ENCODE measurements around the gene ARHGAP28.

ARHGAP28 gene

GRCh38 chr18:6942742-6943141, 213.2 kb downstream of the ARHGAP28 start:
- no peak for DNase-seq (ENCODE audit: low spot score)
- TF ChIP-seq, protein P1, sequence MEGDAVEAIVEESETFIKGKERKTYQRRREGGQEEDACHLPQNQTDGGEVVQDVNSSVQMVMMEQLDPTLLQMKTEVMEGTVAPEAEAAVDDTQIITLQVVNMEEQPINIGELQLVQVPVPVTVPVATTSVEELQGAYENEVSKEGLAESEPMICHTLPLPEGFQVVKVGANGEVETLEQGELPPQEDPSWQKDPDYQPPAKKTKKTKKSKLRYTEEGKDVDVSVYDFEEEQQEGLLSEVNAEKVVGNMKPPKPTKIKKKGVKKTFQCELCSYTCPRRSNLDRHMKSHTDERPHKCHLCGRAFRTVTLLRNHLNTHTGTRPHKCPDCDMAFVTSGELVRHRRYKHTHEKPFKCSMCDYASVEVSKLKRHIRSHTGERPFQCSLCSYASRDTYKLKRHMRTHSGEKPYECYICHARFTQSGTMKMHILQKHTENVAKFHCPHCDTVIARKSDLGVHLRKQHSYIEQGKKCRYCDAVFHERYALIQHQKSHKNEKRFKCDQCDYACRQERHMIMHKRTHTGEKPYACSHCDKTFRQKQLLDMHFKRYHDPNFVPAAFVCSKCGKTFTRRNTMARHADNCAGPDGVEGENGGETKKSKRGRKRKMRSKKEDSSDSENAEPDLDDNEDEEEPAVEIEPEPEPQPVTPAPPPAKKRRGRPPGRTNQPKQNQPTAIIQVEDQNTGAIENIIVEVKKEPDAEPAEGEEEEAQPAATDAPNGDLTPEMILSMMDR (IDR thresholded peaks at IDR 0.05; ENCODE audit: extremely low read depth, missing control alignments) = no peak

DNA sequence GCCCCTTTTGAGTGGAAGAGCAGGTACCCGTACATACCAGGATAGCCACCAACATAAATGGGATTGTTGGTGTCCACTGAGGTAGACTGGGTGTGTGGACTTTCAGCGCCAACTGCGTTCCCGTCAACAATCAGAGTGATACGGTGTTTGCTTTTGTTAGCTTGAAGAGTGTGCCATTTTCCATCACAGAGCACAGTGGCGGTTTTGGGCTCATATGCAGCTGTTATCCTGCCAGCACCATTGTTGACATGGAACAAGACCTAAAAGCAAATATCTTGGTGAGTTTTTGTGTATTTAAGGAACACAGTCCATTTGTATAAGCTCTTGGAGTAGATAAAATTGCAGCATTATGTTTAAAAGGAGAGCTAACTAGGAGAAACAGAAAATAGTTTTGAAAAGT, 213.6 kb downstream of the ARHGAP28 start:
- no peak for DNase-seq (ENCODE audit: low spot score)
- TF ChIP-seq, protein P1 (IDR thresholded peaks at IDR 0.05; ENCODE audit: extremely low read depth, missing control alignments) = no peak

GRCh38 chr18:6947338-6948030, 218.0 kb downstream of the ARHGAP28 start:
- DNase-seq (ENCODE audit: low spot score) = no peak
- TF ChIP-seq, protein P1 (IDR thresholded peaks at IDR 0.05; ENCODE audit: extremely low read depth, missing control alignments) = no peak

GRCh38 chr18:6948281-6949055, 219.0 kb downstream of the ARHGAP28 start:
- TF ChIP-seq, protein P1 (IDR thresholded peaks at IDR 0.05; ENCODE audit: extremely low read depth, missing control alignments) = no peak
- no peak for DNase-seq (ENCODE audit: low spot score)

DNA sequence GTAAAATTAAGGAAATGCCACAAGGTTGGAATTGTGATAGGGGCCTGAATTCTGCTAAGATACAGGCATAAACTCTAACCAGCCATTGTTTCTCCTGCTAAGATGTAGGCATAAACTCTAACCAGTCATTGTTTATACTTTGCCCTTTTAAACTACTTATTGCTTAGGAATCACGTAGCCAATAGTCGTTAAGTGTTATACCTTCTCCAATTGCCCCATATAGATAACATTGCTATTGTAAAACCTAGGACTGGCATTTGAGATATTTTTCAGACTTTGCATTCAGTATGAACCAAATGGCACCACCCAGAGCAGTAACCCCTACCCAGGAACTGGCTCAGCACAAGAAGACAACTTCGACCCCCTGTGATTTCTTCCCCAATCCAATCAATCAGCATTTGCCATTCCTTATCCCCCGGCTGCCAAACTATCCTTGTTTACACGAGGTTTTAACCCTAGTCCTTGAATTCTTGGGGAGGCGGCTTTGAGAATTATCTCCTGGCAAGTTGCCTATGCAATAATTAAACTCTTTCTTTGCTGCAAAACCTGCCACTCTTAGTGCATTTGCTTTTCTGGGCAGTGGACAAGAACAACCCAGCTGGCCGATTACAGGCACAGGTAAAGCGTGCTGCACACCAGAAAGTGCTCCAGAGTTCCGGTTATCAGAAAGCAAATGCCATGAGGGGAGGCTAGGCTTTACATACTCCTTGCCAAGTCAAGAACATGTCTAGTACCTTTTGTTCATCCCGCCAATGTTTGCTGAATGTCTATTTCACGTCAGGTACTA, 220.5 kb downstream of the ARHGAP28 start:
- TF ChIP-seq, protein P1 (IDR thresholded peaks at IDR 0.05; ENCODE audit: extremely low read depth, missing control alignments) = no peak
- no peak for DNase-seq (ENCODE audit: low spot score)

- DNase-seq (ENCODE audit: low spot score) = no peak
- TF ChIP-seq, protein P1 (IDR thresholded peaks at IDR 0.05; ENCODE audit: extremely low read depth, missing control alignments) = no peak
Measured at GRCh38 chr18:6950641-6951040, 221.1 kb downstream of the ARHGAP28 start.

Measured in GM20000 (cell line).